Neural cell (in vitro differentiated cells): Measurements from ENCODE around the gene FIGNL1.

Source experiments
- CTCF ChIP-seq: fragments of 450-650 bp; IDR thresholded peaks from 2 replicates; pipeline ENCODE4 v1.5.1; 2014; ENCODE audit warnings: antibody characterized with exemption, mild to moderate bottlenecking, moderate library complexity; ENCODE audit not compliant: poor library complexity, severe bottlenecking
- EP300 ChIP-seq: fragments of 450-650 bp; conservative IDR thresholded peaks from 2 replicates; pipeline ENCODE4 v1.6.1; 2014; ENCODE audit warnings: antibody characterized with exemption, mild to moderate bottlenecking, moderate library complexity; ENCODE audit not compliant: poor library complexity, severe bottlenecking
- EZH2 ChIP-seq: fragments of 200-600, 300-800 bp; shearing (Covaris generic), sonication (generic); IDR thresholded peaks from 2 replicates; pipeline ENCODE4 v1.6.1; 2014; ENCODE audit warnings: antibody characterized with exemption, low read length, borderline replicate concordance, mild to moderate bottlenecking; ENCODE audit not compliant: insufficient read depth, poor library complexity, severe bottlenecking
- RAD21 ChIP-seq: fragments of 450-650 bp; conservative IDR thresholded peaks from 2 replicates; pipeline ENCODE4 v1.6.1; 2014; ENCODE audit warnings: antibody characterized with exemption, mild to moderate bottlenecking, moderate library complexity
- REST ChIP-seq: IDR thresholded peaks from 2 replicates; pipeline ENCODE4 v1.6.1; 2012; ENCODE audit warnings: borderline replicate concordance
- SMC3 ChIP-seq: fragments of 450-650 bp; conservative IDR thresholded peaks from 2 replicates; pipeline ENCODE4 v1.6.1; 2014; ENCODE audit warnings: antibody characterized with exemption, mild to moderate bottlenecking, moderate library complexity; ENCODE audit not compliant: poor library complexity
- TAF1 ChIP-seq: IDR thresholded peaks from 2 replicates; pipeline ENCODE4 v1.6.1; 2012; ENCODE audit warnings: low read depth

- TF ChIP-seq CTCF (no peak), EZH2 (no peak), EP300 (no peak), TAF1 (no peak), REST (no peak), SMC3 (no peak), RAD21 (no peak)
These were observed 22.3 kb upstream of the FIGNL1 start for GRCh38 chr7:50472427-50472826.
